ENCODE measurements around the gene ALCAM.
"Not testable (repeated sequence)": the region's sequence is repeated elsewhere in the genome, so short reads cannot be mapped to it uniquely, and the experiment has no call there.

The ALCAM gene

DNA sequence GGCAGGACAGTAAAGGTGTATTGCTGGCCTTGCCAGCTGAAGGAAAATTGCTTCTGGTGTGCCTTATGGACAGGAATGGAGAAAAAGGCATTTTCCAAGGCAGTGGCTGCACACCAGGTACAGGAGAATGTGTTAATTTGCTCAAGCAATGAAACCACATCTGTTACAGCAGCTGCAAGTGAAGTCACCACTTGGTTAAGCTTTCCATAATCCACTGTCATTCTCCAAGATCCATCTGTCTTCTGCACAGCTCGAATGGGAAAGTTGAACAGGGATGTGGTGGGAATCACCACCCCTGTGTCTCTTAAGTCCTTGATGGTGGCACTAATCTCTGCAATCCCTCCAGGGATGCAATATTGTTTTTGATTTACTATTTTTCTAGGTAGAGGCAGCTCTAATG is 236.8 kb downstream of the ALCAM start:
- DNase-seq: not testable (repeated sequence)

DNA sequence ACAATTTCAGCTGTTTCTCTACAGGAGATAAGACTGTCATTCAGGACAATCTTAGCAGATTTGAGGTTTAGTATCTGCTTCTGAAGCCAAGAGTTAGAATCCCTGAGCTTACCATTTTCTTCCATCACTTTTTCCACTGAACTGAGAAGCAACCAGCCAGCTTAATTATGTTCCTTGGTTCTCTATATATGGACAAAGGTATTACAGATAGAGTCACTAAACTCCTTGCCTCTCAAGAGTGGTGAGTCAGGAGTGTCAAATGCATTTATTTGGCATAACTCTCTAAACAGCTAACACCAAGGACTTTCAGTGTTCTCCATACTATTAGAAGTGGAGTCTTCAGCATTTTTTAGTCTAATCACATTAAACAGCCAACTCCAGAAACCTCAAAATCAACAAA is 239.3 kb downstream of the ALCAM start:
- no peak for DNase-seq

DNA sequence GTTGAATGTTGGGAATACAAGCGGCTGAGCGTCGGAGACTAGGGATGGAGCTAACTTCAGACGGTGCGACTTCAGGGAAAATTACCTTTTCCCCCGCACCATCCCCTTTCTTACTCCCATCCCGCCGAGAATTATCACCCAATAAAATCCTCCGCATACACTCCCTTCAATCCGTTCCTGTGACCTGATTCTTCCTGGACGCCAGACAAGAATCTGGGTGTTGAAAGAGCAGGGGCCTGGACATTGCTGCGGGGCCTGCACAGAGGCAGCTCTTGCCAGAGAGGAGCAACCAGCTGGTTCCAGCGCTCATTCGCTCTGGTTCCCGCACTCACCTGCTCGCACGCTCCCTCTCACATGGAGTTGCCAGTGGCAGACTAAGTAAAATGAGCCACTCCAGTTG is 241.9 kb downstream of the ALCAM start:
- DNase-seq: no peak

DNA sequence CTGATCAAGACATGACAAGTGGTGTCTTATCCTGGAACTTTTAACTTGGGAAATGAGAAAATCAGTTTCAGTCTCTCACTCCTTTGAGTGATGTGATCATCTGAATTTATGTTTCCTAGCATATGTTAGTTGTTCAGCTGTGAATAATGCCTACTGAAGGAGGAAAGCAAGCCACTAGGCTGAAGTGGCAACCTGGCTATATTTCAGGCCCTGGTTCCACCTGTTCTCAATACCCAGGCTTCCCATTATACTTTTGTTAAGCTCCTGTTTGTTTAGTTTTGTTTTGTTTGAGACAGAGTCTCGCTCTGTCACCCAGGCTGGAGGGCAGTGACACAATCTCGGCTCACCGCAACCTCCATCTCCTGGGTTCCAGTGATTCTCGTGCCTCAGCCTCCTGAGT is 243.8 kb downstream of the ALCAM start:
- no peak for DNase-seq

DNA sequence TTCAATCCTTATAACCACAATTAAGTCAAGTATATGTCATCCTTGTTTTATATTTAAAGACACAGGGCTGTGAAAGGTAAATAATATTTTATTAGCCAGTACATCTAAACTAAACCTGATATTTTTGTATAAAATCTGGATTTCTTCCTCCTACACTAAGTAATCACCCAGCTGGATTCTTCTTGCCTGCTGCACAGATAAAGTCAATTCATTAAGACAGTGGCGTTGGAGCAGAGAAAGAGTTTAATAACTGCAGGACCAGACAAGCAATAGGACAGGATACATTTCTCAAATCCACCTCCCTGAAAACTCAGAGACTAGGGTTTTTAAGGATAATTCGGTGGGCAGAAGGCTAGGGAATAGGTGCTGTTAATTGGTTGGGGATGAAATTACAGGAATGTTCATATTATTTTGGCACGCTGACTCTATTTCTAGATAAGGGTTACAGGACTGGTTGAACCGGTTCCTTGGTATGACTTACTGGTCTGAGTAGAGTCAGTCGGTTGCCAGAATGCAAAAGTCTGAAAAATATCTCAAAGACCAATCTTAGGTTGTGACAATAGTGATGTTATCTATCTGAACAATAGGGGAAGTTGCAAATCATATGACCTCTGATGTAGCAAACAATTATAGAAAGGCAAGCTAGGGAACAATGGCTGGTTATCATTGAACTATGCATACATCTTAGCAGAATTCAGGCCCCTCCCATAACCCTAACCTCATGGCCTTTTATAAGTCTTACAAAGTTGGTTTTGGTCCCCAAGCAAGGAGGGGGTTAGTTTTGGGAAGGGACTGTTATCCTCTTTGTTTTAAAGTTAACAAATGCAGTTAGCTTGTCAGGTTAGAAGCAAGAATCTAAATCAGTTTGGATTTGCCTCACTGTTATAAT is 244.8 kb downstream of the ALCAM start:
- no peak for DNase-seq

DNA sequence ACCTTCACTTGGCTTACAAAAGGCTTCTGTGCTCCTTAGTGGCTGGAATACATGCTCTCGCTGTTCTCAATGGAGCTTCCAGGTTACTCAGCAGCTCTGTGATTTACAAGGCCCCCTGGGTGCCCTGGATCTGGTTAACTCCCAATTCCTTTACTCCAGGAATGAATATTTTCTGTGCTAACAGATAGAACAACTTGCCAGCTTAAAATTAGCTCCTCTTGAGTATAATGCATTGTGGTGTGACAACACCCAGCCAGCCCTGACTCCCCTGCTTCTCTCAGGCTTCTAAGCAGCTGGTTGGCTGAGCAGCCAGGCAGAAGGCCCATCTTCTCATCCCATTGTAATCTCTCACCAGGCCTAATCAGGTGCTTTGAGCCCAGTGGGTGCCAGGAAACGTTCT is 246.4 kb downstream of the ALCAM start:
- DNase-seq: no peak

DNA sequence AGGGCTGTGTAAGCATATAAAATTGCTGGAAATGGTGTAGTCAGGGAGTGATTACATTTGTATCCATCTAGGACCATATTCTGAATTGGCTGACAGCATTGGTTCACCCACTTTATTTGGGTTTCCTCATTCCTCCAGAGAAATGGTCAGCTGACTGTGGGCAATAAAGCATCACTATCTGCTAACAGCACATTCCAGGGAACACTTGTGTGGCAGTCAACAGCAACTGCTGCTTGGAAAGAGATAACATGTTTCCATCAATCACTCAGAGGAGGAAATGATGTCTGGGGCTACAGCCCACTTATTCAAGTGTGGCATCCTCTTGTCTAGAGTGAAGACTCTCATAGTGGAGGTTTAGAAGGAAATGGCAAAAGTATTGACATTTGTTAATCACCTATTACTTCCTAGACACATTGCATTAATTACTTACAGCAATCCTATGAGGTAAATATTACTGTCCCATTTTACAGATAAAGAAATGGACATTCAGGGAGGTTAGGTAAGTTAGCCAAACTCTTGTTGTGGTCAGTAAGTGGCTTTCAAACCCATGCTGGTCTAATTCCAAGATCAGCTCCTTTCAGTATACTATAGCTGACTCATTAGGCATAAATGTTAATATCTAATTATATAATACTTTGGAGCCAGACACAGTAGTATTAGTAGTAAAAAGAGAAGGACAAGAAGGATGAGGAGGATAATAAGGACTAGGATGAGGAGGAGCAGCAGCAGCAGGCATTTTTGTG is 247.8 kb downstream of the ALCAM start:
- no peak for DNase-seq

DNA sequence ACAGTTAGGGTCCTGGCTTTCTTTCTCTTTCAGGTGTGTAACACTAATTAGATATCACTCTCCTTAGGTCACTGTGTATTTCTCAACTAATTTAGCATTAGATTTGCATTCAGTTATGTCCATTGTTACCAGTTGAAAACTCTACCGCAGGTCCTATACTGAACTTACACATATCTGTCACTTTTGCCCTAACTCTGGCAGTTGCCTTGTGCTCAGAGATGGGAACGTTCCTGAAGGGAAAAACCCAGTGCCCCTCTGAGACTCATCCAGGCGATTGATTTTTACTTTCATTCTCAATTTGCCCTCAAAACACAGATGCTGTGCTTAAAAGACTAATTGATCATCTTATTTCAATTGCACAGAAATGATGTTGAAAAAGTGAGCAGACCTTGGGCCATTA is 249.1 kb downstream of the ALCAM start:
- DNase-seq: no peak

DNA sequence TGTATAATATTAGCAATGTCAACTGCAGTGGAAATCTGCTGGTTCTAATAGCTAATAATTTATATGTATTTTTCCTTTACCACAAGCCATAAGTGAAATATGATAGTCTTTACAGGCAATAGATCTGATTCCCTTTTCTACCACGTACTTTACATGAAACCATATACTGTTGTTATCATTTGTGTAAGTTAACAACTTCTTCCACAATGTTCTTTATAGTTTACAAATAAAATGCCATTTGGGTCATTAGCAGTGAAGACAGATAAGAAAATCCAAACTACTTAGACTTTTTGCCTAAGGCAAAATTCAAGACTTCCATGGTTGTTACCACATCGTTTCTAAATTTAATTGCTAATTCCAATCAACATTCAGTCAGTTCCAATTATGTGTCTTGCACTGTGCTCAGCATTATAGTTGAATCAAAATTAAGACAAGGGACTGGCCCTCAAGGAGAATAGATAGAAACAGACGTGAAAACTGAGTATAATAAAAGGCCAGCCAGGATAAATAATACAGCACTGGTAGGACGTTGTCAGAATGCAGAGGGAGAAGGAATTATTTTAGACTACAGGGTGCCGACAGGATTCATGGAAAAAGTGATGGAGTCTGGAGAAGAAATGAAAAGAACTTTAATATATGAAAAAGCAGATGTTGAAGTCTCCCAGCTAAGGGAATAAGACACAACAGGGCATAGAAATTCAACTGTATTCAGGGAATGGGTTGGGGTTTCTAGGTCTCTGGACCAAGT is 249.8 kb downstream of the ALCAM start:
- no peak for DNase-seq

DNA sequence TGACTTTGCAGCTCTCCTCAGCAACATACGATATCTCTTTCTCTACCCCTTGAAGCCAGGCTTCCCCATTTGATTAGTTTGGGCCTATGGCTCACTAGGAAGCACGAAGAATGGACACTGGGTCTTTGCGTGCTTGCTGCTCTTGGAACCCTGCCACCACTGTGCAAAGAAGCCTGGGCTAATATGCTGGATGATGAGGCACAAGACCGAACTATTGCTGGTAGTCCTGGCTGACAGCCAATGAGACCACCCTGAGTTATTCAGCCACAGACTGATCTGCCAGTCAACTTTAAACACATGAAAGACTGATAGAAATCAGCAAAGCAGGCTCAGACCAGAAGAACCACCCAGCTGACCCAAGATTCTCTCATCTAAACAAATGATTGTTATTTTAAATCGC is 251.8 kb downstream of the ALCAM start:
- DNase-seq: no peak

DNA sequence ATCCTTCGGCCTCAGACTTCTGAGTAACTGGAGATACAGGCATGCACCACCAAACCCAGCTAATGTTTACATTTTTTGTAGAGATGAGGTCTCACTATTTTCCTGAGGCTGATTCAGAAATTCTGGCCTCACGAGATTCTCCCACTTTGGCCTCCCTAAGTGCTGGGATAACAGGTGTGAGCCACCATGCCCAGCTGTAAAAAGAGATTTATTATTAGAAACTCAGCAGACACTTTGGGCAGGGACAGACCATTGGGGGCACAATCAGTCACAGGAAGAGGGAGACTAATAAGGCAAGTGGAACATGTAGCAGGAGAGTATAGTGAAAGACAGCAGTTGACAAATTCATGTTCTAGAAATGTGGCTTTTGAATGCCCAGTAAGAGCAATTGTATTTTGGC is 252.9 kb downstream of the ALCAM start:
- DNase-seq: no peak

DNA sequence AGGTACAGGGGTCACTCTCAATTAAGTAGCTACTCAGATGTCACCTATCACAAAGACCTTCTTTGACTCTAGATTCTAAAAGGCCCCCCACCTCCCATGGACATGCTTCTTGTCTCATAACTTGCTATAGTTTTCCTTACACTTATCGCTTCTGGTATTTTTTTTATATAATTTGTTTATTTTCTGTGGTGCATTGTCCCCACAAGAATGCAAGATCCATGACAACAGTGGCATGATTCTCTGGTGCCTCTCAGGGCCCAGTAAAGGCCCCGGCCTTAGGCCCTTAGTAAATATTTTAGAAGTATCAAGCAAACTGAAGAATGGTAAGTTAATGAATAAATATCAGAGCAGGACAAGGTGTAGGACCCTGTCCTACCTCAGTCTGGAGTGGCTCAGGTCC is 253.5 kb downstream of the ALCAM start:
- DNase-seq: no peak

DNA sequence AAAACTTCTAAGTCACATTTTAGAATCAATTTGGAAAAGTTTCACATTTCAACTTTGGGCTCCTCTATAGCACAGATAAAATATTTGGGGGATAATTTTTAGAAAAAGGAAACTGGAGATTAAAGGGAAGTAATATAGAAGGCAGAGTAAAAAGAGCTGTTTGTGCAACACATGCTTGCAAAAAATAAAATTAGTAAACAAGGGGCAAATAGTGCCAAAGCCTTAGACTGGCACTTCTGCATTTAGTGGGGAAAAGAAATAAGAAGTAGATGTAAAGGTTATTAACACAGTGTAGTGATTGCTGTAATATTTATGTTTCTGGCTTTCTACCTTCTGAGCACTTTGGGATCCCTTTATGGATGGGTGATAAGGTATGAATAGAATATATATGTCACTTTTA is 255.5 kb downstream of the ALCAM start:
- DNase-seq: no peak

Data from CD4-positive, alpha-beta T cell treated with Interleukin-15 for 1 hour (primary cell).